Kidney (tissue), 14 donors: ENCODE data around the gene PIK3R3. TPM values are rescaled to one million over a fixed set of nuclear protein-coding genes. Genes with fewer than 3 reads are reported as not detected.

ENCODE experiments used
- DNase-seq, 5 donors: peaks; one replicate each; pipeline ENCODE4 v3.0.0-alpha.2; 2013 to 2020
- FAIRE-seq: peaks from 2 replicates; lab custom pipeline; 2012; peaks lifted over from hg19 to GRCh38; lab: Jason Lieb, UNC
- H3K27ac ChIP-seq, 2 donors: one replicate each; pipeline ENCODE4 v1.7.0; 2013; ENCODE audit warnings: low read depth in 2 of 2, low read length in 2 of 2, inconsistent platforms in 1 of 2
- H3K27me3 ChIP-seq: one replicate; pipeline ENCODE4 v1.7.1; 2013; ENCODE audit warnings: low read length, inconsistent platforms; ENCODE audit not compliant: control insufficient read depth, insufficient read depth
- H3K36me3 ChIP-seq, 3 donors: one replicate each; pipeline versions ENCODE4 v1.7.0 to v1.7.1; 2013; ENCODE audit warnings: low read length in 3 of 3, control low read depth in 1 of 3, inconsistent platforms in 1 of 3; ENCODE audit not compliant: insufficient read depth in 3 of 3, control insufficient read depth in 2 of 3
- H3K4me1 ChIP-seq, 3 donors: one replicate each; pipeline versions ENCODE4 v1.7.0 to v1.7.1; 2013; ENCODE audit warnings: low read length in 3 of 3, inconsistent platforms in 1 of 3, low read depth in 1 of 3; ENCODE audit not compliant: control insufficient read depth in 2 of 3, insufficient read depth in 2 of 3
- H3K4me3 ChIP-seq, 3 donors: one replicate each; pipeline versions ENCODE4 v1.7.0 to v1.8.1; 2013; ENCODE audit warnings: low read length in 3 of 3, control low read depth in 1 of 3, inconsistent platforms in 1 of 3
- H3K9ac ChIP-seq, 3 donors: one replicate each; pipeline versions ENCODE4 v1.7.0 to v1.7.1; 2013; ENCODE audit warnings: low read length in 3 of 3, control low read depth in 1 of 3, inconsistent platforms in 1 of 3
- H3K9me3 ChIP-seq, 3 donors: one replicate each; pipeline versions ENCODE4 v1.7.0 to v1.7.1; 2013; ENCODE audit warnings: low read length in 3 of 3, control low read depth in 1 of 3, inconsistent platforms in 1 of 3; ENCODE audit not compliant: control insufficient read depth in 2 of 3, insufficient read depth in 1 of 3
- intact Hi-C: fragments of 100-400 bp; cut with DNase I; formaldehyde crosslinking; loops from one replicate; pipeline ENCODE4 v1.11.1; 2022
- polyA plus RNA-seq: library from polyadenylated mRNA; stranded (reverse); fragments of 350-450 nt; fragmentation: Illumina TruSeq; extraction: RNeasy Lipid Tissue Mini Kit (QIAGEN cat#74804); gene quantifications from one replicate; pipeline ENCODE4 v1.2.3, GENCODE V29; 2014; ENCODE audit warnings: low read depth, low replicate concordance; ENCODE audit not compliant: insufficient read depth
- total RNA-seq: library from RNA; stranded (reverse); fragmentation: NEBNext Ultra II Directional; extraction: Animal tissue kit (Norgen Biotek cat#: 25700); gene quantifications from one replicate; pipeline ENCODE4 v1.2.1, GENCODE V29; 2021
- TF ChIP-seq, protein P1 (sequence below): IDR thresholded peaks from 3 replicates; pipeline ENCODE4 v1.5.1; 2012; ENCODE audit warnings: mild to moderate bottlenecking, moderate library complexity, borderline replicate concordance; ENCODE audit not compliant: insufficient read depth; ENCODE audit errors: extremely low read depth
- donor health status: control.
- donor health status: control.
- donor health status: control.
- donor health status: control.
- donor health status: control.
- donor health status: DM: yes; HTN: yes; CAD: no.
- donor health status: Normal renal cell carcinoma (clear cell type).

The PIK3R3 gene
- total and polyA plus RNA-seq, 2 donors from 2014 or later: 9.7 to 44.2 TPM

DNA sequence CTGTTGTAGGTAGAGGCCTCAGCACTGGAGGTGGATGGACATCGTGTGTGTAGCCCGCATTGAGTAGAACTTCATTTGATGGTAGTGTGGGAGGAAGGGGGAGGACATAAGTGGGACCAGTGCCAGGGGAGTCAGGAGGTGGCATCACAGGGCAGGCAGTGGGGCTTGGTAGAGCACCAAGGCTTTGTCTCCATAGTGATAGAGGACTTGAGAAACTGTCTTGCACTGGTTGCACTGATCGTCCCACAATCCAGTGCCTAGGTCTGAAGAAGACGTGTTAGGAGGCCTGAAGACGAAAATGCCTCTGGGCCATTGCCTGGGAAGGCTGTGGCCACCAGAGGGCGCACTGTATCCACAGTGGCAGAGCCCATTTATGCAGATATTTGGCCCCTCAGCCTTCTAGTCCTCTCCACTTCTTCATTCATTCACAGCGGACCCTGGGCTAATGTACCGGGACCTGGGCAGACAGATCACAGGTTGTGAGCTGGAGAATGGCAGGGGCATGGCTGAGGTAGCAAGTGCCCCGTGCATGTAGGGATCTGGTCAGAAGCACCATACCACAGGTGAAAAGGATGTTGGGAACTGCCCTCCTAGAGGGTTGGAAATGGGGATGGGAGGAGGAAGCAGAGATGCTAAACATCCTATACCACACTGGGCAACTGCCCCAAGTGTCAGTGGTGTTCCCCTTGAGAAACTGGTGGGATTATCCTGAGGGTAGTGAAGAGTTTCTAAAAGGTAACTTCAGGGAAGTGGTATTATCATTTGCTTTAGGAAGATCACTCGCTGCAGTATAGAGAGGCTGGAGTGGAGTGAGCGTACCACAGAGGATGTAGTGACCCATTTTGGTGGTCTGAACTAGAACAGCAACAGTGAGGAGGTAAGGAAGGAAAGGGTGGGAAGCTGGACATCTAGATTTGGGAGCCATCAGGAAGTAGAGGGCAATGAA is 95.3 kb downstream of the PIK3R3 start:
- H3K27ac ChIP-seq: no peak overlapping the region
- TF ChIP-seq, protein P1, sequence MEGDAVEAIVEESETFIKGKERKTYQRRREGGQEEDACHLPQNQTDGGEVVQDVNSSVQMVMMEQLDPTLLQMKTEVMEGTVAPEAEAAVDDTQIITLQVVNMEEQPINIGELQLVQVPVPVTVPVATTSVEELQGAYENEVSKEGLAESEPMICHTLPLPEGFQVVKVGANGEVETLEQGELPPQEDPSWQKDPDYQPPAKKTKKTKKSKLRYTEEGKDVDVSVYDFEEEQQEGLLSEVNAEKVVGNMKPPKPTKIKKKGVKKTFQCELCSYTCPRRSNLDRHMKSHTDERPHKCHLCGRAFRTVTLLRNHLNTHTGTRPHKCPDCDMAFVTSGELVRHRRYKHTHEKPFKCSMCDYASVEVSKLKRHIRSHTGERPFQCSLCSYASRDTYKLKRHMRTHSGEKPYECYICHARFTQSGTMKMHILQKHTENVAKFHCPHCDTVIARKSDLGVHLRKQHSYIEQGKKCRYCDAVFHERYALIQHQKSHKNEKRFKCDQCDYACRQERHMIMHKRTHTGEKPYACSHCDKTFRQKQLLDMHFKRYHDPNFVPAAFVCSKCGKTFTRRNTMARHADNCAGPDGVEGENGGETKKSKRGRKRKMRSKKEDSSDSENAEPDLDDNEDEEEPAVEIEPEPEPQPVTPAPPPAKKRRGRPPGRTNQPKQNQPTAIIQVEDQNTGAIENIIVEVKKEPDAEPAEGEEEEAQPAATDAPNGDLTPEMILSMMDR: peak; percentile 97
- H3K9ac ChIP-seq: peak overlapping the region in 1 of 3 donors; percentile 48
- H3K4me3 ChIP-seq: no peak overlapping the region
- H3K9me3 ChIP-seq: no peaks in the 10 kb centered on the region
- no peaks in the 10 kb centered on the region for H3K27me3 ChIP-seq
- peaks cover 0 to 15% (median 11%) of the 10 kb centered on the region in 3 donors for H3K4me1 ChIP-seq
- DNase-seq (peak; percentile 86 to 91 (median 90)), FAIRE-seq (no peak)
- H3K36me3 ChIP-seq: peaks cover 0 to 5% (median 2%) of the 10 kb centered on the region in 3 donors
- intact Hi-C loops: loop anchor here (10.0 kb wide), 1 partner anchor 188 kb away; no protein-coding TSS in a partner anchor

DNA sequence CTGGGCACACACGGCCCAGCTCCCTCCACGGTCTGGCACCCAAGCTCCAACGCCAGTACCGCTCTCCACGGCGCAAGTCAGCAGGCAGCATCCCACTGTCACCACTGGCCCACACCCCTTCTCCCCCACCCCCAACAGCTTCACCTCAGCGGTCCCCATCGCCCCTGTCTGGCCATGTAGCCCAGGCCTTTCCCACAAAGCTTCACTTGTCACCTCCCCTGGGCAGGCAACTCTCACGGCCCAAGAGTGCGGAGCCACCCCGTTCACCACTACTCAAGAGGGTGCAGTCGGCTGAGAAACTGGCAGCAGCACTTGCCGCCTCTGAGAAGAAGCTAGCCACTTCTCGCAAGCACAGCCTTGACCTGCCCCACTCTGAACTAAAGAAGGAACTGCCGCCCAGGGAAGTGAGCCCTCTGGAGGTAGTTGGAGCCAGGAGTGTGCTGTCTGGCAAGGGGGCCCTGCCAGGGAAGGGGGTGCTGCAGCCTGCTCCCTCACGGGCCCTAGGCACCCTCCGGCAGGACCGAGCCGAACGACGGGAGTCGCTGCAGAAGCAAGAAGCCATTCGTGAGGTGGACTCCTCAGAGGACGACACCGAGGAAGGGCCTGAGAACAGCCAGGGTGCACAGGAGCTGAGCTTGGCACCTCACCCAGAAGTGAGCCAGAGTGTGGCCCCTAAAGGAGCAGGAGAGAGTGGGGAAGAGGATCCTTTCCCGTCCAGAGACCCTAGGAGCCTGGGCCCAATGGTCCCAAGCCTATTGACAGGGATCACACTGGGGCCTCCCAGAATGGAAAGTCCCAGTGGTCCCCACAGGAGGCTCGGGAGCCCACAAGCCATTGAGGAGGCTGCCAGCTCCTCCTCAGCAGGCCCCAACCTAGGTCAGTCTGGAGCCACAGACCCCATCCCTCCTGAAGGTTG is 97.6 kb downstream of the PIK3R3 start:
- Histone ChIP-seq H3K4me3 (no peak overlapping the region), H3K27ac (no peak overlapping the region), H3K27me3 (no peaks in the 10 kb centered on the region), H3K36me3 (peaks cover 0 to 5% (median 3%) of the 10 kb centered on the region in 3 donors), H3K9me3 (no peaks in the 10 kb centered on the region), H3K4me1 (peaks cover 0 to 6% (median 4%) of the 10 kb centered on the region in 3 donors), H3K9ac (no peak overlapping the region)
- TF ChIP-seq, protein P1: no peak
- intact Hi-C loops: loop anchor here (10.0 kb wide), 1 partner anchor 190 kb away; no protein-coding TSS in a partner anchor
- FAIRE-seq: no peak
- no peak for DNase-seq

DNA sequence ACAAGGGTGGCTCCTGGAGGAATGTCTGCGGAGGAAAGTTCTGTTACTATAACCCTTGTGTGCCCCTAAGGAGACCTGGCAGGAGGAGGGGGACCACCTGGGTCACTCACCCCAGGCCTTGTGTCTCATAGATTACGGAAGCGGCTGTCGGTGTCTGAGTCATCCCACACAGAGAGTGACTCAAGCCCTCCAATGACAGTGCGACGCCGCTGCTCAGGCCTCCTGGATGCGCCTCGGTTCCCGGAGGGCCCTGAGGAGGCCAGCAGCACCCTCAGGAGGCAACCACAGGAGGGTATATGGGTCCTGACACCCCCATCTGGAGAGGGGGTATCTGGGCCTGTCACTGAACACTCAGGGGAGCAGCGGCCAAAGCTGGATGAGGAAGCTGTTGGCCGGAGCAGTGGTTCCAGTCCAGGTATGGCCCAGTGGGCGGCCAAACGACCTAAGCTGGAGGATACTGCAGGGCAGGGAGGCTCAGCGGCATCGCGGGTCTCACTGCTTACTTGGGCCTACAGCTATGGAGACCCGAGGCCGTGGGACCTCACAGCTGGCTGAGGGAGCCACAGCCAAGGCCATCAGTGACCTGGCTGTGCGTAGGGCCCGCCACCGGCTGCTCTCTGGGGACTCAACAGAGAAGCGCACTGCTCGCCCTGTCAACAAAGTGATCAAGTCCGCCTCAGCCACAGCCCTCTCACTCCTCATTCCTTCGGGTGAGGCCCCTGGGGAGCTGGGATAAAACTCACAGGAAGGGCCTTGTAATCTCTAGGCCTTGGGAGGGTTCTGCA is 101.4 kb downstream of the PIK3R3 start:
- no peaks in the 10 kb centered on the region for H3K4me1 ChIP-seq
- no peaks in the 10 kb centered on the region for H3K9me3 ChIP-seq
- FAIRE-seq (no peak), DNase-seq (no peak)
- TF ChIP-seq, protein P1: no peak
- H3K27ac ChIP-seq: no peak overlapping the region
- no peaks in the 10 kb centered on the region for H3K27me3 ChIP-seq
- H3K9ac ChIP-seq: no peak overlapping the region
- no peak overlapping the region for H3K4me3 ChIP-seq
- peaks cover 2 to 16% (median 3%) of the 10 kb centered on the region in 3 donors for H3K36me3 ChIP-seq
- intact Hi-C loops: loop anchor here (10.0 kb wide), 1 partner anchor 194 kb away; no protein-coding TSS in a partner anchor
